ENCODE measurements around the gene IL23A. TPM values are rescaled to one million over a fixed set of nuclear protein-coding genes. Genes with fewer than 3 reads are reported as not detected.
A peak's percentile ranks its signal among the peaks of the same experiment; 100 is the strongest.

The IL23A gene
- total RNA-seq (10 to 100 TPM; 16.3 to 29.9 (median 27.6) TPM), total RNA-seq (21.3 to 314 (median 43.7) reads per million in 29 experiments)
- total RNA-seq (2013), result 17.3 TPM

- no peaks in the 10 kb centered on the region for H3K27me3 Mint-ChIP-seq
- H3K4me3 Mint-ChIP-seq, result peak within 1 kb of the TSS; percentile 95 to 96 (median 95)
- POLR2A ChIA-PET, result interaction anchor here (0.6 to 1.7 kb wide), 11 partner anchors 13 to 1083 kb away, joined by 3 to 17 read pairs (median 4); partner anchors contain the start of genes STAT2 (in 2 of the 2) and RAB5B (in 1 of the 2)
- peak within 1 kb of the TSS; percentile 100 for H3K27ac Mint-ChIP-seq
- H3K4me1 ChIP-seq (ENCODE audit: control insufficient read depth in 1 of 2, extremely low read depth in 1 of 2, insufficient read depth in 2 of 2, low read length in 2 of 2), result peaks cover 19 to 39% of the 10 kb centered on the region in 2 experiments
- H3K27me3 ChIP-seq (replicated peaks in 1 of 2; ENCODE audit: control insufficient read depth in 2 of 2, extremely low read depth in 1 of 2, insufficient read depth in 2 of 2, low read length in 1 of 2), result no peaks in the 10 kb centered on the region
- H3K36me3 ChIP-seq (ENCODE audit: control insufficient read depth in 2 of 2, extremely low read depth in 1 of 2, insufficient read depth in 1 of 2, low read length in 1 of 2), result peaks cover 7 to 18% of the 10 kb centered on the region in 2 donors
- DNase-seq, result peak; percentile 52 to 93 (median 80)
- H3K9me3 ChIP-seq, result no peaks in the 10 kb centered on the region
- no peaks in the 10 kb centered on the region for H3K9me3 Mint-ChIP-seq
- H3K36me3 Mint-ChIP-seq, result peaks cover 19% of the 10 kb centered on the region
- ATAC-seq (replicated peaks in 1 of 4), result peak; percentile 82 to 84 (median 82)
- peak within 1 kb of the TSS; percentile 87 for H3K27ac ChIP-seq (ENCODE audit: low read length)
- CTCF ChIA-PET, result interaction anchor here (0.5 to 2.1 kb wide), 8 partner anchors 10 to 298 kb away, joined by 3 to 18 read pairs (median 4); partner anchors contain the start of genes CNPY2 (in 1 of the 2), SMARCC2 (in 1 of the 2) and STAT2 (in 1 of the 2)
- H3K4me1 Mint-ChIP-seq, result peaks cover 41 to 58% (median 56%) of the 10 kb centered on the region in 3 donors
- peak within 1 kb of the TSS; percentile 57 to 79 for H3K4me3 ChIP-seq (ENCODE audit: control insufficient read depth in 1 of 2, extremely low read depth in 1 of 2, low read length in 1 of 2)
- 8% methylated on average over 5 of the region's 9 CpGs for WGBS (ENCODE audit: insufficient coverage)
Measured at GRCh38 chr12:56338308-56339157, at the start of gene IL23A. Gene IL23A, plus strand, starts transcription at chr12:56338884. Its CDS starts 161 bp downstream, at chr12:56339045.

GRCh38 chr12:56293795-56294194 is 44.9 kb upstream of the IL23A start:
- 100% methylated on average over 5 of the region's 5 CpGs for WGBS (ENCODE audit: insufficient coverage)
- DNase-seq (no peak), ATAC-seq (replicated peaks in 1 of 4) (no peak)
- ChIA-PET POLR2A (interaction anchor here in 1 of 2 donors (0.6 kb wide), 1 partner anchor 376 kb away, joined by 4 read pairs; no protein-coding TSS in a partner anchor), CTCF (interaction anchor here in 1 of 2 donors (0.6 kb wide), 2 partner anchors 44 to 59 kb away, joined by 4 to 7 read pairs; no protein-coding TSS in a partner anchor)
- Mint-ChIP-seq H3K4me1 (peaks cover 48 to 62% (median 59%) of the 10 kb centered on the region in 3 donors), H3K36me3 (peaks cover 30% of the 10 kb centered on the region), H3K27me3 (no peaks in the 10 kb centered on the region), H3K27ac (no peak overlapping the region), H3K4me3 (no peak overlapping the region), H3K9me3 (no peaks in the 10 kb centered on the region)
- Histone ChIP-seq H3K9me3 (no peaks in the 10 kb centered on the region), H3K4me3 (ENCODE audit: control insufficient read depth in 1 of 2, extremely low read depth in 1 of 2, low read length in 1 of 2) (no peak overlapping the region), H3K27me3 (replicated peaks in 1 of 2; ENCODE audit: control insufficient read depth in 2 of 2, extremely low read depth in 1 of 2, insufficient read depth in 2 of 2, low read length in 1 of 2) (no peaks in the 10 kb centered on the region), H3K36me3 (ENCODE audit: control insufficient read depth in 2 of 2, extremely low read depth in 1 of 2, insufficient read depth in 1 of 2, low read length in 1 of 2) (peaks cover 5 to 26% of the 10 kb centered on the region in 2 donors), H3K4me1 (ENCODE audit: control insufficient read depth in 1 of 2, extremely low read depth in 1 of 2, insufficient read depth in 2 of 2, low read length in 2 of 2) (peaks cover 10 to 45% of the 10 kb centered on the region in 2 experiments), H3K27ac (ENCODE audit: low read length) (no peak overlapping the region)

- no peak overlapping the region for H3K4me3 ChIP-seq (ENCODE audit: control insufficient read depth in 1 of 2, extremely low read depth in 1 of 2, low read length in 1 of 2)
- POLR2A ChIA-PET, result no interaction called here
- DNase-seq (no peak), ATAC-seq (replicated peaks in 1 of 4) (no peak)
- peaks cover 3 to 12% of the 10 kb centered on the region in 2 donors for H3K36me3 ChIP-seq (ENCODE audit: control insufficient read depth in 2 of 2, extremely low read depth in 1 of 2, insufficient read depth in 1 of 2, low read length in 1 of 2)
- H3K9me3 Mint-ChIP-seq, result no peaks in the 10 kb centered on the region
- no peak overlapping the region for H3K4me3 Mint-ChIP-seq
- H3K36me3 Mint-ChIP-seq, result peaks cover 24% of the 10 kb centered on the region
- H3K27me3 Mint-ChIP-seq, result no peaks in the 10 kb centered on the region
- H3K9me3 ChIP-seq, result no peaks in the 10 kb centered on the region
- H3K4me1 ChIP-seq (ENCODE audit: control insufficient read depth in 1 of 2, extremely low read depth in 1 of 2, insufficient read depth in 2 of 2, low read length in 2 of 2), result peaks cover 17 to 58% of the 10 kb centered on the region in 2 experiments
- H3K27ac Mint-ChIP-seq, result peak overlapping the region; percentile 0 to 38
- 94% methylated on average over 3 of the region's 5 CpGs for WGBS (ENCODE audit: insufficient coverage)
- H3K4me1 Mint-ChIP-seq, result peaks cover 60 to 70% (median 65%) of the 10 kb centered on the region in 3 donors
- CTCF ChIA-PET, result interaction anchor here in 1 of 2 donors (0.8 kb wide), 1 partner anchor 355 kb away, joined by 9 read pairs; no protein-coding TSS in a partner anchor
- no peaks in the 10 kb centered on the region for H3K27me3 ChIP-seq (replicated peaks in 1 of 2; ENCODE audit: control insufficient read depth in 2 of 2, extremely low read depth in 1 of 2, insufficient read depth in 2 of 2, low read length in 1 of 2)
- H3K27ac ChIP-seq (ENCODE audit: low read length), result no peak overlapping the region
Measured at GRCh38 chr12:56296295-56296694, 42.4 kb upstream of the IL23A start.

GRCh38 chr12:56297400-56297799 is 41.3 kb upstream of the IL23A start:
- CTCF ChIA-PET, result interaction anchor here in 1 of 2 donors (0.9 to 1.2 kb wide), 2 partner anchors 75 to 179 kb away, joined by 3 read pairs; partner anchors contain the start of genes RNF41 and ZC3H10
- WGBS (ENCODE audit: insufficient coverage), result 95% methylated on average over 3 of the region's 8 CpGs
- Histone ChIP-seq H3K36me3 (ENCODE audit: control insufficient read depth in 2 of 2, extremely low read depth in 1 of 2, insufficient read depth in 1 of 2, low read length in 1 of 2) (peaks cover 3 to 6% of the 10 kb centered on the region in 2 donors), H3K27me3 (replicated peaks in 1 of 2; ENCODE audit: control insufficient read depth in 2 of 2, extremely low read depth in 1 of 2, insufficient read depth in 2 of 2, low read length in 1 of 2) (no peaks in the 10 kb centered on the region), H3K4me1 (ENCODE audit: control insufficient read depth in 1 of 2, extremely low read depth in 1 of 2, insufficient read depth in 2 of 2, low read length in 2 of 2) (peaks cover 17 to 56% of the 10 kb centered on the region in 2 experiments), H3K4me3 (ENCODE audit: control insufficient read depth in 1 of 2, extremely low read depth in 1 of 2, low read length in 1 of 2) (no peak overlapping the region), H3K9me3 (no peaks in the 10 kb centered on the region), H3K27ac (ENCODE audit: low read length) (no peak overlapping the region)
- Mint-ChIP-seq H3K27ac (peak overlapping the region; percentile 49 to 80), H3K9me3 (no peaks in the 10 kb centered on the region), H3K27me3 (no peaks in the 10 kb centered on the region), H3K4me1 (peaks cover 64 to 72% (median 69%) of the 10 kb centered on the region in 3 donors), H3K36me3 (peaks cover 20% of the 10 kb centered on the region), H3K4me3 (peak overlapping the region in 1 of 3 donors; percentile 91)
- POLR2A ChIA-PET, result interaction anchor here in 1 of 2 donors (0.5 kb wide), 1 partner anchor 33 kb away, joined by 6 read pairs; no protein-coding TSS in a partner anchor
- DNase-seq (no peak), ATAC-seq (replicated peaks in 1 of 4) (no peak)

GRCh38 chr12:56298828-56299227 is 39.9 kb upstream of the IL23A start:
- Mint-ChIP-seq H3K9me3 (no peaks in the 10 kb centered on the region), H3K27ac (peak overlapping the region; percentile 92 to 94), H3K4me3 (peak overlapping the region; percentile 91 to 94 (median 92)), H3K27me3 (no peaks in the 10 kb centered on the region), H3K36me3 (peaks cover 17% of the 10 kb centered on the region), H3K4me1 (peaks cover 59 to 66% (median 63%) of the 10 kb centered on the region in 3 donors)
- ChIA-PET POLR2A (interaction anchor here (0.7 to 1.0 kb wide), 2 partner anchors 32 to 61 kb away, joined by 3 to 6 read pairs; partner anchors contain the start of gene STAT2 (in 1 of the 2)), CTCF (interaction anchor here (0.5 to 1.7 kb wide), 7 partner anchors 18 to 329 kb away, joined by 3 to 7 read pairs (median 4); partner anchors contain the start of genes ANKRD52 (in 1 of the 2) and STAT2 (in 1 of the 2))
- ATAC-seq (replicated peaks in 1 of 4) (no peak), DNase-seq (peak in 1 of 35 experiments; percentile 14)
- H3K36me3 ChIP-seq (ENCODE audit: control insufficient read depth in 2 of 2, extremely low read depth in 1 of 2, insufficient read depth in 1 of 2, low read length in 1 of 2), result peaks cover 3 to 4% of the 10 kb centered on the region in 2 donors
- no peaks in the 10 kb centered on the region for H3K27me3 ChIP-seq (replicated peaks in 1 of 2; ENCODE audit: control insufficient read depth in 2 of 2, extremely low read depth in 1 of 2, insufficient read depth in 2 of 2, low read length in 1 of 2)
- H3K27ac ChIP-seq (ENCODE audit: low read length), result peak overlapping the region; percentile 98
- H3K9me3 ChIP-seq, result no peaks in the 10 kb centered on the region
- H3K4me1 ChIP-seq (ENCODE audit: control insufficient read depth in 1 of 2, extremely low read depth in 1 of 2, insufficient read depth in 2 of 2, low read length in 2 of 2), result peaks cover 17 to 62% of the 10 kb centered on the region in 2 experiments
- H3K4me3 ChIP-seq (ENCODE audit: control insufficient read depth in 1 of 2, extremely low read depth in 1 of 2, low read length in 1 of 2), result peak overlapping the region; percentile 78 to 83
- 83% methylated on average over 1 of the region's 5 CpGs for WGBS (ENCODE audit: insufficient coverage)

Data from T-cell (primary cell).